NCI-H2029 (cell line): Measurements from ENCODE around the gene GRSF1.
"Not testable (repeated sequence)": the region's sequence is repeated elsewhere in the genome, so short reads cannot be mapped to it uniquely, and the experiment has no call there.

Experiments used
- DNase-seq: peaks from one replicate; lab custom pipeline; 2025; lab: John Stamatoyannopoulos, UW

GRSF1 gene

GRCh38 chr4:70839589-70840093, at the start of gene GRSF1:
TSS of gene GRSF1 (minus strand) at chr4:70839890. CDS start at chr4:70839827, 63 bp downstream.
- peak; percentile 90 for DNase-seq

GRCh38 chr4:70885174-70885573, 45.5 kb upstream of the GRSF1 start:
- DNase-seq, result peak; percentile 37

GRCh38 chr4:70880739-70881138, 41.0 kb upstream of the GRSF1 start:
- no peak for DNase-seq

- no peak for DNase-seq
Observed at GRCh38 chr4:70877556-70877955, 37.9 kb upstream of the GRSF1 start.

- no peak for DNase-seq
Observed at GRCh38 chr4:70874268-70875156, 34.8 kb upstream of the GRSF1 start.

- DNase-seq, result no peak
Observed at GRCh38 chr4:70873216-70873615, 33.5 kb upstream of the GRSF1 start.

- DNase-seq, result no peak
Observed at GRCh38 chr4:70868778-70869177, 29.1 kb upstream of the GRSF1 start.

GRCh38 chr4:70863099-70863790, 23.6 kb upstream of the GRSF1 start:
- DNase-seq, result no peak

- DNase-seq, result no peak
Observed at GRCh38 chr4:70859066-70859465, 19.4 kb upstream of the GRSF1 start.

- DNase-seq, result no peak
Observed at GRCh38 chr4:70858454-70858853, 18.8 kb upstream of the GRSF1 start.

GRCh38 chr4:70855464-70855863, 15.8 kb upstream of the GRSF1 start:
- DNase-seq, result no peak

- DNase-seq, result no peak
Observed at GRCh38 chr4:70849291-70849690, 9.6 kb upstream of the GRSF1 start.

- DNase-seq, result no peak
Observed at GRCh38 chr4:70844180-70844579, 4.5 kb upstream of the GRSF1 start.

- DNase-seq, result no peak
Observed at GRCh38 chr4:70842761-70843435, 3.2 kb upstream of the GRSF1 start.

GRCh38 chr4:70841951-70842350, 2.3 kb upstream of the GRSF1 start:
- no peak for DNase-seq

GRCh38 chr4:70841211-70841610, 1.5 kb upstream of the GRSF1 start:
- no peak for DNase-seq

- not testable (repeated sequence) for DNase-seq
Observed at GRCh38 chr4:70840631-70841030, 941 bp upstream of the GRSF1 start.

GRCh38 chr4:70840137-70840536, 447 bp upstream of the GRSF1 start:
- not testable (repeated sequence) for DNase-seq

GRCh38 chr4:70838666-70839588, 763 bp downstream of the GRSF1 start:
- peak; percentile 57 for DNase-seq

GRCh38 chr4:70838204-70838603, 1.5 kb downstream of the GRSF1 start:
- no peak for DNase-seq

GRCh38 chr4:70836081-70836480, 3.6 kb downstream of the GRSF1 start:
- DNase-seq, result no peak
